Astrocyte (in vitro differentiated cells and primary cell): ENCODE data around the gene RFC1. TPM values are rescaled to one million over a fixed set of nuclear protein-coding genes. Genes with fewer than 3 reads are reported as not detected.
A peak's percentile ranks its signal among the peaks of the same experiment; 100 is the strongest.
"Not testable (repeated sequence)": the region's sequence is repeated elsewhere in the genome, so short reads cannot be mapped to it uniquely, and the experiment has no call there.

ENCODE experiments used
- DNase-seq: peaks from one replicate; pipeline ENCODE4 v3.0.0-alpha.2; 2010; ENCODE audit warnings: low read depth
- FAIRE-seq: peaks from 2 replicates; lab custom pipeline; 2011; peaks lifted over from hg19 to GRCh38; lab: Jason Lieb, UNC
- H2AFZ ChIP-seq: 2 replicates; pipeline ENCODE4 v1.6.0; 2012; ENCODE audit warnings: low read depth, low read length, inconsistent platforms
- H3K27ac ChIP-seq: 2 replicates; pipeline ENCODE4 v1.5.1; 2011; ENCODE audit warnings: low read depth, low read length, inconsistent platforms
- H3K27me3 ChIP-seq: 2 replicates; pipeline ENCODE4 v1.6.0; 2011; ENCODE audit warnings: low read length, inconsistent platforms; ENCODE audit not compliant: insufficient read depth
- H3K36me3 ChIP-seq: 2 replicates; pipeline ENCODE4 v1.5.1; 2011; ENCODE audit warnings: low read length, inconsistent platforms; ENCODE audit not compliant: insufficient read depth
- H3K4me1 ChIP-seq: 2 replicates; pipeline ENCODE4 v1.5.1; 2011; ENCODE audit warnings: low read length, inconsistent platforms; ENCODE audit not compliant: insufficient read depth
- H3K4me2 ChIP-seq: 2 replicates; pipeline ENCODE4 v1.6.0; 2012; ENCODE audit warnings: low read length, inconsistent platforms
- H3K4me3 ChIP-seq: 2 replicates; pipeline ENCODE4 v1.5.1; 2011; ENCODE audit warnings: low read depth, mild to moderate bottlenecking, low read length, inconsistent platforms; ENCODE audit not compliant: insufficient read depth
- H3K79me2 ChIP-seq: 2 replicates; pipeline ENCODE4 v1.6.0; 2012; ENCODE audit warnings: mild to moderate bottlenecking, low read length, inconsistent platforms; ENCODE audit not compliant: insufficient read depth
- H3K9ac ChIP-seq: 2 replicates; pipeline ENCODE4 v1.6.0; 2012; ENCODE audit warnings: mild to moderate bottlenecking, low read length, inconsistent platforms
- H3K9me3 ChIP-seq: 2 replicates; pipeline ENCODE4 v1.5.1; 2012; ENCODE audit warnings: low read depth, mild to moderate bottlenecking, low read length, inconsistent platforms; ENCODE audit not compliant: insufficient read depth
- H4K20me1 ChIP-seq: 2 replicates; pipeline ENCODE4 v1.6.0; 2012; ENCODE audit warnings: low read length, inconsistent platforms; ENCODE audit not compliant: insufficient read depth
- H3K27ac Mint-ChIP-seq: one replicate; pipeline ENCODE4 v1.8.0; 2021; ENCODE audit warnings: mild to moderate bottlenecking, mixed read lengths; ENCODE audit not compliant: unreplicated experiment
- H3K27me3 Mint-ChIP-seq: one replicate; pipeline ENCODE4 v1.8.0; 2021; ENCODE audit warnings: low read depth, mixed read lengths; ENCODE audit not compliant: unreplicated experiment
- H3K36me3 Mint-ChIP-seq: one replicate; pipeline ENCODE4 v1.8.0; 2021; ENCODE audit warnings: low read depth, mixed read lengths; ENCODE audit not compliant: unreplicated experiment
- H3K4me1 Mint-ChIP-seq: one replicate; pipeline ENCODE4 v1.8.0; 2021; ENCODE audit warnings: low read depth, mixed read lengths; ENCODE audit not compliant: unreplicated experiment
- H3K4me3 Mint-ChIP-seq: one replicate; pipeline ENCODE4 v1.8.0; 2021; ENCODE audit warnings: mild to moderate bottlenecking, moderate library complexity, mixed read lengths; ENCODE audit not compliant: unreplicated experiment
- H3K9me3 Mint-ChIP-seq: one replicate; pipeline ENCODE4 v1.8.0; 2021; ENCODE audit warnings: mild to moderate bottlenecking, mixed read lengths; ENCODE audit not compliant: unreplicated experiment
- CTCF ChIP-seq: IDR thresholded peaks from 2 replicates; pipeline ENCODE4 v1.5.1; 2011; ENCODE audit warnings: low read depth, mild to moderate bottlenecking, inconsistent platforms, low read length, moderate library complexity; ENCODE audit not compliant: insufficient read depth
- EZH2 ChIP-seq: IDR thresholded peaks from 2 replicates; pipeline ENCODE4 v1.6.1; 2012; ENCODE audit warnings: mild to moderate bottlenecking, low read length, inconsistent platforms; ENCODE audit not compliant: insufficient read depth
- total RNA-seq: library from RNA; stranded (reverse); gene quantifications from 2 replicates; pipeline ENCODE4 v1.2.1, GENCODE V29; 2021

Gene RFC1
- total RNA-seq, 1 donor from 2014 or later, result 32.7 TPM

- peak overlapping the region; percentile 18 for H2AFZ ChIP-seq
- no peaks in the 10 kb centered on the region for H3K9me3 Mint-ChIP-seq
- H3K9me3 ChIP-seq, result no peaks in the 10 kb centered on the region
- H3K79me2 ChIP-seq, result no peaks in the 10 kb centered on the region
- H3K27ac Mint-ChIP-seq, result no peak overlapping the region
- no peaks in the 10 kb centered on the region for H3K36me3 ChIP-seq
- no peaks in the 10 kb centered on the region for H3K36me3 Mint-ChIP-seq
- H4K20me1 ChIP-seq, result no peaks in the 10 kb centered on the region
- no peaks in the 10 kb centered on the region for H3K27me3 ChIP-seq
- no peak for FAIRE-seq
- no peak overlapping the region for H3K4me2 ChIP-seq
- no peak overlapping the region for H3K4me3 ChIP-seq
- TF ChIP-seq CTCF, result peak; percentile 7
- no peak for TF ChIP-seq EZH2
- no peak overlapping the region for H3K27ac ChIP-seq
- no peaks in the 10 kb centered on the region for H3K4me1 Mint-ChIP-seq
- H3K4me1 ChIP-seq, result no peaks in the 10 kb centered on the region
- H3K4me3 Mint-ChIP-seq, result no peak overlapping the region
- H3K9ac ChIP-seq, result no peak overlapping the region
- no peak for DNase-seq
- peaks cover 4% of the 10 kb centered on the region for H3K27me3 Mint-ChIP-seq
Measured at GRCh38 chr4:39410415-39410814, 44.3 kb upstream of the RFC1 start.

GRCh38 chr4:39407584-39407885, 41.4 kb upstream of the RFC1 start:
- Histone ChIP-seq H2AFZ (no peak overlapping the region), H3K27me3 (no peaks in the 10 kb centered on the region), H4K20me1 (no peaks in the 10 kb centered on the region), H3K9me3 (no peaks in the 10 kb centered on the region), H3K4me1 (no peaks in the 10 kb centered on the region), H3K4me2 (no peak overlapping the region), H3K4me3 (no peak overlapping the region), H3K36me3 (no peaks in the 10 kb centered on the region), H3K27ac (no peak overlapping the region), H3K79me2 (no peaks in the 10 kb centered on the region), H3K9ac (no peak overlapping the region)
- FAIRE-seq, result no peak
- Mint-ChIP-seq H3K27me3 (peaks cover 4% of the 10 kb centered on the region), H3K4me1 (no peaks in the 10 kb centered on the region), H3K36me3 (no peaks in the 10 kb centered on the region), H3K9me3 (no peaks in the 10 kb centered on the region), H3K4me3 (no peak overlapping the region), H3K27ac (no peak overlapping the region)
- no peak for TF ChIP-seq EZH2
- TF ChIP-seq CTCF, result no peak
- DNase-seq, result no peak

GRCh38 chr4:39406763-39407583, 40.8 kb upstream of the RFC1 start, which contains the start of gene KLB:
KLB (plus strand) TSS chr4:39406930; CDS start chr4:39406950, 20 bp downstream.
- Mint-ChIP-seq H3K36me3 (no peaks in the 10 kb centered on the region), H3K4me1 (no peaks in the 10 kb centered on the region), H3K27ac (no peak within 1 kb of the TSS), H3K27me3 (peaks cover 4% of the 10 kb centered on the region), H3K9me3 (no peaks in the 10 kb centered on the region), H3K4me3 (no peak within 1 kb of the TSS)
- H3K27me3 ChIP-seq, result no peaks in the 10 kb centered on the region
- no peaks in the 10 kb centered on the region for H4K20me1 ChIP-seq
- no peak within 1 kb of the TSS for H3K27ac ChIP-seq
- no peaks in the 10 kb centered on the region for H3K9me3 ChIP-seq
- DNase-seq, result no peak
- no peak within 1 kb of the TSS for H3K4me3 ChIP-seq
- H3K9ac ChIP-seq, result no peak within 1 kb of the TSS
- H3K36me3 ChIP-seq, result no peaks in the 10 kb centered on the region
- no peak within 1 kb of the TSS for H2AFZ ChIP-seq
- H3K4me2 ChIP-seq, result no peak within 1 kb of the TSS
- no peaks in the 10 kb centered on the region for H3K4me1 ChIP-seq
- H3K79me2 ChIP-seq, result no peaks in the 10 kb centered on the region
- FAIRE-seq, result no peak
- TF ChIP-seq EZH2, result no peak

GRCh38 chr4:39401640-39402039, 35.5 kb upstream of the RFC1 start:
- FAIRE-seq, H3K27me3 ChIP-seq, H3K9ac ChIP-seq, H3K4me2 ChIP-seq, H3K27ac ChIP-seq, H3K27me3 Mint-ChIP-seq, H3K4me3 ChIP-seq, H3K79me2 ChIP-seq, DNase-seq, H3K4me1 Mint-ChIP-seq, H4K20me1 ChIP-seq, H3K9me3 Mint-ChIP-seq, H3K4me3 Mint-ChIP-seq, H3K9me3 ChIP-seq, H3K4me1 ChIP-seq, H3K27ac Mint-ChIP-seq, H3K36me3 ChIP-seq, H2AFZ ChIP-seq, H3K36me3 Mint-ChIP-seq: not testable (repeated sequence)
